ENCODE results near the gene FER1L5. TPM values are rescaled to one million over a fixed set of nuclear protein-coding genes. Genes with fewer than 3 reads are reported as not detected.

The FER1L5 gene
- total and polyA plus RNA-seq, 9 of the 15 experiments (the other 6 are each of a cell fraction or from before 2014, with no cell fraction given) = 0.01 TPM; not detected in 6

DNA sequence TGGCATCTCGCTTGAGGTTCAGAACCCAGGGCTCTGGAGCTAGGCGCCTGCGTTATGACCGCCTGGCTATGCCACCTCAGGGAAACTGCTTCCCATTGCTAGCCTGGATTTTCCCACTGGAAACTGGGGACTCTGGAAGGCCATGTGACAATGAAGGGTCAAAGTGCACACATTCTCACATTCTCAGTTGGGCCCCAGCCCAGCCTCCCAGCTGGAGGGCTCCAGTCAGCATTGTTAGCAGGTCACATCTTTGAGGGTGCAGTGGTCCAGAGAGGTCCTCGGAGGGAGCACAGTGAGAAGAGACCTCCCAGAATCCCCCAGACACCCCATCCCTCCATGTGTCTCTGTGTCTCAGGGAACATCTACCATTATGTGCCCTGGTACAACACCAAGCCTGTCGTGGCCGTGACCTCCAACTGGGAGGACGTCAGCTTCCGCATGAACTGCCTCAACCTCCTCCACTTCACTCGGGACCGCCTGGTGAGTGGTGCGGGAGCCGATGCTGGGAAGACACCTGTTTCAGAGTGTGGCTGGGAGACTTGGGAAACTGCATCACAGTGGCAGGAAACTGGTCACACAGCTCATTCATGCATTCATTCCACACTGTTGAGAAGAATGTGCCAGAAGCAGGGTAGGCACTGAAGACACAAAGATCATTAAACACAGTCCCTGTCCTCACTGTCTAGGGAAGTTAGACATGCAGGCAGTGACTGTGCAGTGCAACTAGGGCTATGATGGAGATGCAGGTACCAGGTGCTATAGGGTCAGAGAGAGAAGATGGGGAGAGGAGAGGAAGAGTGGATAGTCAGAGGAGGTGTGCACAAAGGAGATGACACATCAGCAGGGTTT is 41.6 kb downstream of the FER1L5 start:
- no TSS peak for BruUV-seq (replicated peaks)
- Histone ChIP-seq H3K27me3 (ENCODE audit: control insufficient read depth in 2 of 2, insufficient read depth in 2 of 2, low read length in 2 of 2) (peaks cover 26 to 52% of the 10 kb centered on the region in 2 experiments), H3K9me1 (ENCODE audit: control insufficient read depth, insufficient read depth, low read length) (no peaks in the 10 kb centered on the region), H3K4me2 (ENCODE audit: insufficient read depth, low read length) (no peak overlapping the region), H3K79me2 (ENCODE audit: control insufficient read depth, insufficient read depth, low read length) (no peaks in the 10 kb centered on the region), H2AFZ (ENCODE audit: low read depth, low read length) (no peak overlapping the region), H3K36me3 (ENCODE audit: control insufficient read depth, insufficient read depth, low read length) (no peaks in the 10 kb centered on the region), H3K9ac (ENCODE audit: insufficient read depth in 1 of 2, low read depth in 2 of 2, low read length in 2 of 2) (no peak overlapping the region), H3K4me1 (replicated peaks in 1 of 2; ENCODE audit: control insufficient read depth in 2 of 2, insufficient read depth in 2 of 2, low read length in 2 of 2) (peaks cover 6 to 22% of the 10 kb centered on the region in 2 experiments; a peak in 3 of 5 replicates), H3K4me3 (no peak overlapping the region), H3K27ac (ENCODE audit: extremely low read depth, low read depth, low read length) (no peak overlapping the region), H4K20me1 (replicated peaks; ENCODE audit: control insufficient read depth, insufficient read depth, low read length) (0 out of 2 replicates have a peak, but pooled peaks cover 17% of the 10 kb centered on the region), H3K9me3 (replicated peaks; ENCODE audit: control insufficient read depth, insufficient read depth, low read depth, low read length) (no peaks in the 10 kb centered on the region)
- ChIA-PET CTCF (ENCODE audit: low intra/inter-chr PET ratio) (no interaction called here), POLR2A (interaction anchor here (0.7 kb wide), 1 partner anchor 9 kb away, joined by 3 read pairs; no protein-coding TSS in a partner anchor)
- intact Hi-C loops (cut with micrococcal nuclease) (no loop called here), in situ Hi-C loops (cut with MboI) (no loop called here)
- DNase-seq (ENCODE audit: extremely low read depth in 1 of 4, low spot score in 3 of 4) (no peak), ATAC-seq (no peak), FAIRE-seq (no peak)
- WGBS (ENCODE audit: insufficient coverage, low coverage, missing lambda C conversion rate) = 6% methylated on average over 10 of the region's 13 CpGs
- TF ChIP-seq JUNB (CRISPR knock-in tag; conservative IDR thresholded peaks at IDR 0.05) (no peak), MAZ (CRISPR knock-in tag; conservative IDR thresholded peaks at IDR 0.05 in 1 of 2, IDR thresholded peaks at IDR 0.05 in 1 of 2) (no peak), BCOR (IDR thresholded peaks at IDR 0.05) (no peak), ZNF398 (CRISPR knock-in tag; IDR thresholded peaks at IDR 0.05) (no peak), TBL1XR1 (IDR thresholded peaks at IDR 0.05; ENCODE audit: low read length in 2 of 2) (no peak), NR2C2 (CRISPR knock-in tag; IDR thresholded peaks at IDR 0.05) (no peak), NR2C2 (tag; IDR thresholded peaks at IDR 0.05) (no peak), HOXB6 (CRISPR knock-in tag; IDR thresholded peaks at IDR 0.05; ENCODE audit: borderline replicate concordance) (no peak), ZNF263 (CRISPR knock-in tag; IDR thresholded peaks at IDR 0.05; ENCODE audit: borderline replicate concordance) (no peak), ZNF3 (CRISPR knock-in tag; IDR thresholded peaks at IDR 0.05) (no peak)
- TF ChIP-seq, protein P1, sequence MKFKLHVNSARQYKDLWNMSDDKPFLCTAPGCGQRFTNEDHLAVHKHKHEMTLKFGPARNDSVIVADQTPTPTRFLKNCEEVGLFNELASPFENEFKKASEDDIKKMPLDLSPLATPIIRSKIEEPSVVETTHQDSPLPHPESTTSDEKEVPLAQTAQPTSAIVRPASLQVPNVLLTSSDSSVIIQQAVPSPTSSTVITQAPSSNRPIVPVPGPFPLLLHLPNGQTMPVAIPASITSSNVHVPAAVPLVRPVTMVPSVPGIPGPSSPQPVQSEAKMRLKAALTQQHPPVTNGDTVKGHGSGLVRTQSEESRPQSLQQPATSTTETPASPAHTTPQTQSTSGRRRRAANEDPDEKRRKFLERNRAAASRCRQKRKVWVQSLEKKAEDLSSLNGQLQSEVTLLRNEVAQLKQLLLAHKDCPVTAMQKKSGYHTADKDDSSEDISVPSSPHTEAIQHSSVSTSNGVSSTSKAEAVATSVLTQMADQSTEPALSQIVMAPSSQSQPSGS (CRISPR knock-in tag; IDR thresholded peaks at IDR 0.05) = no peak
- TF ChIP-seq, protein P2, sequence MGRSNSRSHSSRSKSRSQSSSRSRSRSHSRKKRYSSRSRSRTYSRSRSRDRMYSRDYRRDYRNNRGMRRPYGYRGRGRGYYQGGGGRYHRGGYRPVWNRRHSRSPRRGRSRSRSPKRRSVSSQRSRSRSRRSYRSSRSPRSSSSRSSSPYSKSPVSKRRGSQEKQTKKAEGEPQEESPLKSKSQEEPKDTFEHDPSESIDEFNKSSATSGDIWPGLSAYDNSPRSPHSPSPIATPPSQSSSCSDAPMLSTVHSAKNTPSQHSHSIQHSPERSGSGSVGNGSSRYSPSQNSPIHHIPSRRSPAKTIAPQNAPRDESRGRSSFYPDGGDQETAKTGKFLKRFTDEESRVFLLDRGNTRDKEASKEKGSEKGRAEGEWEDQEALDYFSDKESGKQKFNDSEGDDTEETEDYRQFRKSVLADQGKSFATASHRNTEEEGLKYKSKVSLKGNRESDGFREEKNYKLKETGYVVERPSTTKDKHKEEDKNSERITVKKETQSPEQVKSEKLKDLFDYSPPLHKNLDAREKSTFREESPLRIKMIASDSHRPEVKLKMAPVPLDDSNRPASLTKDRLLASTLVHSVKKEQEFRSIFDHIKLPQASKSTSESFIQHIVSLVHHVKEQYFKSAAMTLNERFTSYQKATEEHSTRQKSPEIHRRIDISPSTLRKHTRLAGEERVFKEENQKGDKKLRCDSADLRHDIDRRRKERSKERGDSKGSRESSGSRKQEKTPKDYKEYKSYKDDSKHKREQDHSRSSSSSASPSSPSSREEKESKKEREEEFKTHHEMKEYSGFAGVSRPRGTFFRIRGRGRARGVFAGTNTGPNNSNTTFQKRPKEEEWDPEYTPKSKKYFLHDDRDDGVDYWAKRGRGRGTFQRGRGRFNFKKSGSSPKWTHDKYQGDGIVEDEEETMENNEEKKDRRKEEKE (IDR thresholded peaks at IDR 0.05; ENCODE audit: borderline replicate concordance in 1 of 2, control insufficient read depth in 1 of 2, low read depth in 2 of 2, low read length in 1 of 2) = no peak
